Epithelial cell of esophagus (primary cell): Measurements from ENCODE around the gene MYO1H.
A peak's percentile ranks its signal among the peaks of the same experiment; 100 is the strongest.
"Not testable (repeated sequence)": the region's sequence is repeated elsewhere in the genome, so short reads cannot be mapped to it uniquely, and the experiment has no call there.

ENCODE experiments used
- DNase-seq: peaks from one replicate; pipeline ENCODE4 v3.0.0; 2010; ENCODE audit warnings: low read depth
- H3K4me3 ChIP-seq: 2 replicates; pipeline ENCODE4 v1.5.1; 2011; ENCODE audit warnings: mild to moderate bottlenecking, low read length, control low read depth
- TF ChIP-seq, protein P1 (sequence below): IDR thresholded peaks from 2 replicates; pipeline ENCODE4 v1.5.1; 2011; ENCODE audit warnings: low read depth, mild to moderate bottlenecking, low read length, control low read depth, inconsistent platforms; ENCODE audit not compliant: insufficient read depth; ENCODE audit errors: missing control alignments

The MYO1H gene

DNA sequence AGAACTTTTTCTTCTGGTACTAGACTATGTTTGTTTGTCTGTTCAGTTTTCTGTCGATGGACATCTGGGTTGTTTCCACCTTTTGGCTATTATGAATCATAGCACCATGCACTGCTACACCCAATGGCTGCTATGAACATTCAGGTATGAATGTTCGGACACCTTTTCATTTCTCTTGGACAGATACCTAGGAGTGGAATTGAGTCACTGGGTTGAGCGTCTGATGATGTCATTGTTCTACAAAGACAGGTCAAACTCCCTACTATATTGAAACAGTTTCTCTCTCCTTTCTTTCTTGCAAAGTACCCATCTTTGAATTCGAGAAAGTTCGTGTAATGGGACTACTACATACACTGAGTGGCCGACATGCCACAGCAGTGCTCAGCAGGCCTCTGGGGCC lies 84.7 kb downstream of the MYO1H start:
- H3K4me3 ChIP-seq: no peak overlapping the region
- DNase-seq: peak; percentile 90
- TF ChIP-seq, protein P1, sequence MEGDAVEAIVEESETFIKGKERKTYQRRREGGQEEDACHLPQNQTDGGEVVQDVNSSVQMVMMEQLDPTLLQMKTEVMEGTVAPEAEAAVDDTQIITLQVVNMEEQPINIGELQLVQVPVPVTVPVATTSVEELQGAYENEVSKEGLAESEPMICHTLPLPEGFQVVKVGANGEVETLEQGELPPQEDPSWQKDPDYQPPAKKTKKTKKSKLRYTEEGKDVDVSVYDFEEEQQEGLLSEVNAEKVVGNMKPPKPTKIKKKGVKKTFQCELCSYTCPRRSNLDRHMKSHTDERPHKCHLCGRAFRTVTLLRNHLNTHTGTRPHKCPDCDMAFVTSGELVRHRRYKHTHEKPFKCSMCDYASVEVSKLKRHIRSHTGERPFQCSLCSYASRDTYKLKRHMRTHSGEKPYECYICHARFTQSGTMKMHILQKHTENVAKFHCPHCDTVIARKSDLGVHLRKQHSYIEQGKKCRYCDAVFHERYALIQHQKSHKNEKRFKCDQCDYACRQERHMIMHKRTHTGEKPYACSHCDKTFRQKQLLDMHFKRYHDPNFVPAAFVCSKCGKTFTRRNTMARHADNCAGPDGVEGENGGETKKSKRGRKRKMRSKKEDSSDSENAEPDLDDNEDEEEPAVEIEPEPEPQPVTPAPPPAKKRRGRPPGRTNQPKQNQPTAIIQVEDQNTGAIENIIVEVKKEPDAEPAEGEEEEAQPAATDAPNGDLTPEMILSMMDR: no peak

DNA sequence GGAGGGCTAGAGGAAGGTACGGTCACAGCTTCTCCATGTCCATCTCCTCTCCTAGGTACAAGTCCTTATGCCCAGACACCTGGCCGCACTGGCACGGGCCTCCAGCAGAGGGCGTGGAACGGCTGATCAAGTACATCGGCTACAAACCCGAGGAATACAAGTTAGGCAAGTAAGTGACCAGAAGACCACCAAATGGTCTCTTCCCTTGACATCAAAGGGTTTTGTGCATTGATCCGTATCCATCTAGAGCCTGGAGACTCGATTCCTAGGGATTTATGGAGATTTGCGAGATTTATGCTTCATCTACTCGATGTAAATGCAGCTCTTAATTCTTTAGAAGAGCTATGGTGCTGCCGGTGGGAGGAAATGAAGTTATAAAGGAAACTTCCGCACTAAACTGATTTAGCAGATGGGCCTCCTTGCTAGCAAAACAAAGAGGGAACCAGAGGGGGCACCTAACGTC lies 85.2 kb downstream of the MYO1H start:
- DNase-seq: peak; percentile 85
- H3K4me3 ChIP-seq: no peak overlapping the region
- TF ChIP-seq, protein P1: peak; percentile 90

- TF ChIP-seq, protein P1: no peak
- H3K4me3 ChIP-seq: no peak overlapping the region
- no peak for DNase-seq
Measured at GRCh38 chr12:109433618-109434017, 85.9 kb downstream of the MYO1H start.

DNA sequence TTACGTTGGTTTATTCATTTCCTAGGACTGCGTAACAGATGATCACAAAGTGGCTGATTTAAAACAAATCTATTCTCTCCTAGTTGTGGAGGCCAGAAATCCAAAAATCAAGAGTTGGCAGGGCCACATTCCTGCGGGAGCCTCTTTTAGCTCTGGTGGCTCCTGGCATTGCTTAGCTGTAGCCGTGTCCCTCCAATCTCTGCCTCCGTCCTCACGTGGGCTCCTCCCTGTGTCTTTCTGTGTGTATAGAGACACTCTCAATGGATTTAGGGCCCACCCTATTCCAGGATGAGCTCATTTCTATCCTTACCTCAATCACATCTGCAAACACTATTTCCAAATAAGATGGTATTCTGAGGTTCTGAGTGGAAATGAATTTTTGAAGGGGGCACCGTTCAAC lies 86.9 kb downstream of the MYO1H start:
- TF ChIP-seq, protein P1: no peak
- no peak overlapping the region for H3K4me3 ChIP-seq
- DNase-seq: no peak

DNA sequence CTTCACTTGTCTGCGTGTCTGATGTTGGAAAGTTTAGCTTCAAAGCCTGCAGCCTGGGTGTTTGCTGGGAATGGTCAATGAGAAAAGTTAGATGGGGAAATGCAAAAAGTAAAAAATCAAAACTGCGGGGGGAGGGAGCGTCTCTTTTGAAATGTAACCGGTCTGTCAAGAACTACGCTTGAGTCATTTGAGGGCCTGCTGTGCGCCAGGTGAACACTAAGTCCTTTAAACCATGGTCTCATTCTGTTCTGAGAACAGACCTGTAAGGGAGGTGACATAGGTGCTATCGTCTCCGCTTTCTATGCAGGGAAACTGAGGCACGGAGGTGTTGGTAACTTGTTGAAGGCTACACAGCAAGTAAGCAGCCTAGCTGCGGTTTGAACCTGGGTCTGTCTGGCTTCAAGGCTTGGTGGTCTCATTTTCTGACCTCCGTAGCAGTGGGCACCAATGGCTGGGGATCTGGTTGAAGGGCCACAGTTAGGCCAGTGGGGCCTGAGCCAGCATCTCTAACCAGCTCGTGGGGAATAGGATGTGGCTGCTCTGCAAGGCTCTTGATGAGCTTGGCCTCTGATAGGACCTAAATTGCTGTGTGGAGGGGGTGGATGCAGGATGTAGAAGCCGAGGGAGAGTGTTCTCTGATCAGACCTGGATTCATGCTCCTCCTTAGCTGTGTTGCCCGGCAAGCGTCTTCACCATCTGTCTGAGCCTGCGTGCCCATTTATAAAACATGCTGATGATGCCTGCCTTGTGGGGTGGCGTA lies 87.9 kb downstream of the MYO1H start:
- no peak overlapping the region for H3K4me3 ChIP-seq
- TF ChIP-seq, protein P1: no peak
- peak; percentile 65 for DNase-seq

DNA sequence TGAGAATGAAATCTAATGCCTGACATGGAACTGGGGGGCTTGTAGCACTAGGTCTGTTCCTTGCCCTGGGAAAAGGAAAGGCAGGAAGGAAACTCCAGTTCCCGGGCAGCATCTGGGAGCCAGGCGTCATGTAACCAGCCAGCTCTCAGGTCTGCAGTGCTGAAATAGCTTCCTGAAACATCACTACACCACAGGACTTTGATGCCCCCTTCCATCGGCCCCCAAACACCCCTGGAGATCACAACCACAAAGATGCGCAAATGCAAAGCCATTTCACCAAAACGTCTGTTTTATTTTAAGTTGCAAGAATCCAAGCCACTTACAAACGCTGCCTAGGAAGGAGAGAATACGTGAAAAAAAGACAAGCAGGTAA lies 88.5 kb downstream of the MYO1H start:
- TF ChIP-seq, protein P1: no peak
- H3K4me3 ChIP-seq: no peak overlapping the region
- no peak for DNase-seq

DNA sequence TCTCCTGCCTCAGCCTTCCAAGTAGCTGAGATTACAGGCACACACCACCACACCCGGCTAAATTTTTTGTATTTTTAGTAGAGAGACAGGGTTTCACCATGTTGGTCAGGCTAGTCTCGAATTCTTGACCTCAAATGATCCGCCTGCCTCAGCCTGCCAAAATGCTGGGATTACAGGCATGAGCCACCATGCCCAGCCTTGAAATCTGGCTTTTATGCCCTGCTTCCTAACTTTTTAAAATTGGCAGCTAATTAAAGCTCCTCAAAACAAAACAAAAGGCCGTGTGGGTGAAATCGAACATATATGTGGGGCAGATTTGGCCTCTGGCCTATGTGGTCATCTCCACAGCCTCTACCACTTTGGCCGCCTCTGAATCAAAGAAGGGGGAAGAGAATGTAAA lies 91.5 kb downstream of the MYO1H start:
- H3K4me3 ChIP-seq: no peak overlapping the region
- DNase-seq: no peak
- TF ChIP-seq, protein P1: no peak

DNA sequence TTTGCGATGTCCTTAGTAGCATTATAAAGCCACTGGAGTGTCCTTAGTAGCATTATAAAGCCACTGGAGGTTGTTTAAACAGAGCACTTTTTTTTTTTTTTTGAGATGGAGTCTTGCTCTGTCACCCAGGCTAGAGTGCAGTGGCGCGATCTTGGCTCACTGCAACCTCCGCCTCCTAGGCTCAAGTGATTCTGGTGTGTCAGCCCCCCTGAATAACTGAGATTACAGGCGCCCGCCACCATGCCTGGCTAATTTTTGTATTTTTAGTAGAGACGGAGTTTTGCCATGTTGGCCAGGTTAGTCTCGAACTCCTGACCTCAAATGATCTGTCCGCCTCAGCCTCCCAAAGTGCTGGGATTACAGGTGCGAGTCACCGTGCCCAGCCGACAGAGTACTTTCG lies 92.3 kb downstream of the MYO1H start:
- not testable (repeated sequence) for H3K4me3 ChIP-seq, DNase-seq
